Left cardiac atrium (tissue), 4 donors: Measurements from ENCODE around the gene ZNF536. TPM values are rescaled to one million over a fixed set of nuclear protein-coding genes. Genes with fewer than 3 reads are reported as not detected.

Source experiments
- ATAC-seq, 2 donors: fragments of 200-7000 bp; cut with Tn5 transposase; one replicate each; pipeline ENCODE4 v1.9.1; 2020; ENCODE audit warnings: mild to moderate bottlenecking in 2 of 2, moderate library complexity in 2 of 2
- DNase-seq: peaks from one replicate; pipeline ENCODE4 v3.0.0-alpha.2; 2020
- intact Hi-C, 2 donors: fragments of 100-400 bp; cut with DNase I; formaldehyde crosslinking; loops; one replicate each; pipeline versions ENCODE4 v1.14.1 to v1.15.1; 2022 to 2023
- total RNA-seq, 2 donors: library from RNA; stranded (reverse); fragmentation: NEBNext Ultra II Directional; extraction: Animal tissue kit (Norgen Biotek cat#: 25700); gene quantifications; one replicate each; pipeline ENCODE4 v1.2.1, GENCODE V29; 2021
- donor health status: DM: no; HTN: yes; CAD: no.
- donor health status: DM: no; HTN: yes; CAD: no; lungs with severe emphysema.
- donor health status: DM: yes; HTN: yes; CAD: no.
- donor health status: Dilated cardiomyopathy.

The ZNF536 gene
- total RNA-seq, 2 donors from 2014 or later = 1.2 TPM

DNA sequence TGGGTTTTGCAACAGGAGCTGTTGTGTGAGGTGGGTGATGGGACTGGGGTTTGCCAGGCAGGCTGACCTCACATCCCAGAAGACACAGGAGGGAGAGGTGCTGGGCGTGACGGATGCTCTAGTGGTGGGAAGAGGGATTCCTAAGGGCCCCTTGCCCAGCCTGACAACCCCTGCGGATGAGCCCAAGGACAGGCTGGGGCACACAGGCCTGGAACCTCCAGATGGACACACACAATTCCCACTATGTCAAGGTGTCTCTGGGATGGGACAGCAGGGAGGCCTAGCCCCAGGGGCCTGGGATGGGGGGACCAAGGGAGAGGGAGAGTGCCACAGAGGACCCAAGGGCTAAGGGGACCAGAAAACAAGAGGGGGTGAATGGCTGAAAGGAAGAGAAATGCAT is 191.5 kb downstream of the ZNF536 start:
- ATAC-seq = no peak
- DNase-seq = no peak
- intact Hi-C loops = no loop called here

DNA sequence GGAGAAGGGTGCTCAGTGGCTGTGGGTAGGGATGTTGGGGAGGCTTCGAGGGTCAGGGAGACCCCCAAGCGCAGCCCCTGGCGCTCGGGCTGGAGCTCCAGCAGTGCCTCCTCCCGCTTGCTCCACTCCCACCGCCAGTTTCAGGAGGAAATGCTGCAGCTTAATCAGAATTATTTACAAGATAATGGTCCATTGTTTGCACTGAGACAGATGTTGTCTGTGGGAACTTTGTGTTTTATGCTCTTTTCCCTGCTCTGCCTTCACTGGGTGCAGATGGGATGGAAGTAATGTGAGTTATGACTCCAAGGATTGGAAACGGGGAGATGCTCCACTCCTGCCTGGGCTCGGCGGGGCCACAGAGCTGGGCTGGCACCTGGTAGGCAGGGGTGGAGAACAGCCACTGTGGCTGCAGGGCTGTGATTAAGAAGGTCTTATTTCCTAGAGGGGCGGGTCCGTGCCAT is 192.4 kb downstream of the ZNF536 start:
- ATAC-seq = no peak
- intact Hi-C loops = no loop called here
- DNase-seq = no peak

DNA sequence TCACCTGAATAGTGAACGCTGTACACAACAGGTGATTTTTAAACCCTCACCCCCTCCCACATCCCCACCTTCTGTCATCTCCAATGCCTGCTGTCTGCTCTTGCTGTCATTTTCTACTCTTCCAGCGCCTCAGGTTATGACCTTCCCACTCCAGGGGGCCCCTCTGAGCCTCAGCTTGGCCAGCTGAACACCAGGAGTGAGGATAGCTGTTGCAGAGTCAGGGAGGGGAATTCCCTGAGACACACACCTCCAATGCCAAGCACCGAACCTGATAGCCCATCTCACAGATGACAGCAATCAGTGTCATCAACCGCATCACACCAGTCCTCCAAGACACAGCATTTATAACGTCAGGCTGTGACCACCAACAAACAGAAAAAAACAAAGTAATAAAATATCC is 193.5 kb downstream of the ZNF536 start:
- DNase-seq = no peak
- intact Hi-C loops = no loop called here
- no peak for ATAC-seq

DNA sequence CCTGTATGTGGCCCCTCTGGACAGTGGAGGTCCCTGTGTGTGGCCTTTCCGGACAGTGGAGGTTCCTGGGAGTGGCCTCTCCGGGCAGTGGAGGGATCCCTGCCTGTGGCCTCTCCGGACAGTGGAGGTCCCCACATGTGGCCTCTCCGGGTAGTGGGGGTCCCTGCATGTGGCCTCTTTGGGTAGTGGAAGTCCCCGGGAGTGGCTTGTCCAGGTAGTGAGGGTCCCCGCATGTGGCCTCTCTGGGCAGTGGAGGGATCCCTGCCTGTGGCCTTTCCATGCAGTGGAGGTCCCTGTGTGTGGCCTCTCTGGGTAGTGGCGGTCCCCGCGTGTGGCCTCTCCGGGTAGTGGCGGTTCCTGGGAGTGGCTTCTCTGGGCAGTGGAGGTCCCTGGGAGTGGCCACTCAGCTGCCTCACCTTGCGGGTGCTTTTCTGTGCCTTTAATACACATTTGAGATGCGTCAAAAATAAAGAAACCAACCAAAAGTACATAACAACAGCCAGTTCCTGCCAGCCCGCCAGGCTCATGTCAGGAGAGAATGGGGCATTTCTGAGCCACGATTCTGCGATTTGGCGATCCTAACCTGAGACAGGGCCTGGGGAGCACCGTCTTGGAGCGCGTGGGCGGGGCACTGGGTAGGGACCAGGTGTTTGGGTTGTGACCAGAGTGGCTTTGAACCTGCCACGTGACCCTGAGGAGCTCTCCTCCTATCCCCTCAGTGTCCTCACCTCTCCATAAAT is 194.7 kb downstream of the ZNF536 start:
- intact Hi-C loops = no loop called here
- no peak for ATAC-seq
- no peak for DNase-seq

DNA sequence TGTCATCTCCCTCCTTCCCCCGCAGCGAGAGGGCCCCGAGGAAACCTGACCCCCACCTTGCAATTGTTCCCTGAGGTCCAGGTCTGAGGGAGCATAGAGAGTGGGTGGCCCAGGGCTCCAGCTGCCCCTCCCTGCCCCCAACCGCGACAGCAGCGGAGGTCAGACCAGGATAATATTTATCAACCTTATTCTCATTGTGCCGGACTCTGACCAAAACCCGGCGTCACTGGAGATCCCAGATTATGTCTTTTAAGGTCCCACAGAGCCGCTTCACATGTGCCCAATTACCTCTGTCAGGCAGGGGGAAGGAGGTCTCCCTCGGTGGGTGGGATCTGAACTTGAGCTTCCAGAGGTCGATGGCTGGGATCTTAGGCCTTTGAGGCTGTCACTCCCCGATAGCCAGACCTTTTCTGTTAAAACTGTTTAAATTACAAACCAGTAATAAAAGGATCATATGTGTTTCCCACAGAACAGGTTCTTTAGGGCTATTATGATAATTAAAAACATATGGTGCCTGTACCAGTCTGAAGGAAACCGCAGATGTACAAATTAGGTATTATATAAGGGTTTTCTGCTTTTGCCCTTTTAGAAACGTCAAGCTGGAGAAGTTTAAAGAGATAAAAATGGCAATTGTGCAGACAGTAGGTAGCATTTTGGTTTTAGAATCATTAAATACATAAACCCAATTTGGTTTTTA is 195.5 kb downstream of the ZNF536 start:
- DNase-seq (no peak), ATAC-seq (no peak)
- intact Hi-C loops = no loop called here

DNA sequence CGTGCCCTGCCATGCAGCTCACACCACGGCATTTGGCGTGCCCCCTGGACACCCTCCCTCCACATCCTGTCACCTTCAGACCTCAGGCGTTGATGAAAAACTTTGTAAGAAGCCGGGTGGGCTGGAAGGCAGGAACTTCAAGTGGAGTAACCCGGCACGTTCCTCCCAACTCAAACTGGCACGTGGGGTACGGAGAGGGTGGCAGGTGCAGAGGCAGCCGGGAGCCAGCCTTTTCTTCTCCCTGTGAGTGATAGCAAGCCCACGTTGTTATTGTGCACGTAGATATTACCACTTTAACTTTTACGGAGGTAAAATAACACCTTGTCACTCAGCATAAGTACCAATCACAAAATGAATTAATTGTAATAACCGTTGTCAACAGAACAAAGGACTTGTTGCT is 198.0 kb downstream of the ZNF536 start:
- DNase-seq (no peak), ATAC-seq (no peak)
- intact Hi-C loops = no loop called here

DNA sequence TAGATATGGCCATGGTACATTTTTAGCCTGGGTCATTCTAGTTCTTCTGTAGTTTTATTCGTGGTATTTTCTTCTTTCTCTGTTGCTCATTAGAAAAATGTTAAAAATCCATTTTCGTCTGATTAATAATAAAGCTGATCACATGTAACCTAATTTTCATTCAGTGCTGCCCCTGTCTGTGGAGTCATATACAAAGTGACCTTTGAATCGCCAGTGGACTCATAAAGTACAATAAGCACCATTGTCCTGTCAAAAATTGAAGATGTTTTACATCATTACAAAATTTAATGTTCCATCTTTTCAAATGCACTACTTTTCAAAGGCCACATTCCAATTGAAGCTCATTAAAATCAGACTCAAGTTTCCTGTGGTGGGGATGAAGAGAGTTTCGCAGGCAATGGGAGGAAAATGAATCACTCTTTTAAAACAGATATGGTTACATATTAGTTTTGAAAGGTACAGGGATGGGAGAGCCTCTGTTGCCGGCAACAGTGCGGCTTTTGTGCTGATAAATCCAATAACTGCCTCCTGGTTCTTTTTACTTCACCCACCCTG is 205.4 kb downstream of the ZNF536 start:
- ATAC-seq = no peak
- DNase-seq = no peak
- intact Hi-C loops = no loop called here

DNA sequence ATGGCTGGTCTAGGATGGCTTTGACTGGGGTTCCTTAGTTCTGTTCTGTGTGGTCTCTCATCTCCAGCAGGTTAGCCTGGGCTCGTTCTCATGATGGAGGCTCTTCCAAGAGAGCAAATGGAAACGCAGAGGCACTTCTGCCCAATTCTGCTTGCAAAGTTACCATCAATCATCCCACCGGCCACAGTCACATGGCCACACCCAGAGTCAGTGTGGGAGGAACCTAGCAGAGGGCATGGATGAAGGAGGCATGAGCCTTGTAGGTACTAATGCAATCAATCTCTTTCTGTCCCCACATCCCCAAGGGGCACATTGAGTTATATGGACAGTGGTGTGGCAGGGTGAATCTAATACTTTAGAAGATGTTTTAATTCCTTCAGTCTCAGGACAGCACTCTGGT is 207.2 kb downstream of the ZNF536 start:
- ATAC-seq (no peak), DNase-seq (no peak)
- intact Hi-C loops = no loop called here

DNA sequence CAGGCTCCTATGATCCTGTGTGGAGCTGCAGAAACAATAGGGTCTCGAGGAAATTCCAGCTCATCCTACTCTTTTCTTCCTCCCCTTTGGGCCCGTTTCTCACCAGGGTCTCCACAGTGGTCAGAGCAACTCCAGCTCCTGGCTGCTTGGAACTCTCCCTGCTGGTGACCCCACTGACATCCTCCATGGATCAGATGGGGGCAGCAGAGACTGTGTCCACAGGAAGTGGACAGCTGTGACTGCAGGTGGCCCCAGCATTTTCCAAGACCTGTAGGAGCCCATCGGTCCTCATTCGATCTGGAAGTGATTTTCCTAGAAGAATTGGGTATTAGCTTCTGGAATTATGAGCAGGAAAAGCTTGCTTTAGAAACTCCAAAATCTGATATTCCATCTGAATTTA is 208.5 kb downstream of the ZNF536 start:
- no peak for DNase-seq
- intact Hi-C loops = no loop called here
- no peak for ATAC-seq

DNA sequence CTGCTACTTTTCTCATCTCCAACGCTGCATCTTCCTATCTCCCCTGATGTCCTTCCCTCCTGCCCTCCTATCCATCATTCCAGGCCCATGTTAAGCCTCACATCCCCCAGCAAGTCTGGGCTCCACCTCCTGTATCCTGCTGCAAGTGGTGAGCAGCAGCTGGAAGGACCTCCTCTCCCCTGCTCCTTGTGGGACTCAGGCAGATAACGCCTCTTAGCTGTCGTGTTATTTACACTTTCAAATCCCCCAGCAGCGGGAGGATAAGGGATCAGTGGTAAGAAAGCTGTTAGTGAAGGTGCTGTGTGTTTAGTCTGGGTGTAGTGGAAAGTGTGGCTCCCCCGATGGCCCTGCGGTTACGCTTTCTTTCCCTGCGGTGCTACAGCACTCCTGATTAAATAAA is 211.9 kb downstream of the ZNF536 start:
- ATAC-seq = no peak
- no peak for DNase-seq
- intact Hi-C loops = no loop called here

DNA sequence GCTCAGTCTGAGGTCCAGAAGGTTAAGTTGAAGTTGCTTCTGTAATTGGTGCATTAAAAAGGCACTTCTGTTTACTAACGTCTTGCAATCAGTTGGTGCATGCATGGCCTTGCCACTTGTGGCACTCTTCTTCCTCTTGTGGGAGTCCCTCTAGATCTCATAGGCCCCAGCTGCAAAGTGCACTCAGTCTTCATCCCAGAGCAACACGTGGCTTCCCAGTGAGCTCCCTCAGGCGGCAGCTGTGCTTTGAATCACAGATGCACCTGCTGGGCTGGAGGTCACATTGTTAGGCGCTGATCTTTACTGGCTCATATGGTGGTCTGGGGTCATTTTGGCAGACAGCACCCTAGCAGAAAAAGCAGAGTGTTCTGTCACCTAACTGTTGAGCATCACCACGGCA is 215.7 kb downstream of the ZNF536 start:
- intact Hi-C loops = no loop called here
- no peak for DNase-seq
- ATAC-seq = no peak

DNA sequence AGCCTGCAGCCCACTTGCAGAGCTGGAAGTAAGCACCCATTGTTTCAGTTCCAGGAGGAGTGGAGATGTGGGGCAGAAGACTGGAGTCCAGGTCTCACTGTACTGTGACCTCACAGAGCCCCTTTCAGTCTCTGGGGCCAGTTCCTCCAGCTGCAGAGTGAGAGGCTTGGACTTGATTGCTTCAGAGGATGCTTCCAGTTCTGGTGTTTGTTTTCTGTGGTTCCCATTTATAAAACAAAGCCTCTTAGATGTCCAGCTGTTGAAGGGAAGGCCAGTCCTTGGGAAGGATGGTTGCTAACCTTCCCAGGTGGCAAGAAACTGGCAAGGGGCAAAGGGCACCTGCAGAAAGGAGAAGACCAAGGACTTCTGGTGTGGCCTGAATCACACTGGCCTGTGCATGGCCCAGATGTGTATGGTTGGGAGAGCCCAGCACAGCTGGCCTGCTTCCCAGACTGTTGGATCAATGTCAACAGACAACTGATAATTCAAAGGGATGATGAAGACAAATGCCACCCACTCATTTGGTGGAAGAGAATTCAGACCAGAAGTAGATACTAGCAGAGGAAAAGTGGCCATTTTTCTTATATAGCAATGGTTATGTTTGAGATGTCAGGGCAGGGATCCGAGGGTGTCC is 218.5 kb downstream of the ZNF536 start:
- ATAC-seq = peak in 1 of 2 donors; percentile 26
- DNase-seq = no peak
- intact Hi-C loops = no loop called here

DNA sequence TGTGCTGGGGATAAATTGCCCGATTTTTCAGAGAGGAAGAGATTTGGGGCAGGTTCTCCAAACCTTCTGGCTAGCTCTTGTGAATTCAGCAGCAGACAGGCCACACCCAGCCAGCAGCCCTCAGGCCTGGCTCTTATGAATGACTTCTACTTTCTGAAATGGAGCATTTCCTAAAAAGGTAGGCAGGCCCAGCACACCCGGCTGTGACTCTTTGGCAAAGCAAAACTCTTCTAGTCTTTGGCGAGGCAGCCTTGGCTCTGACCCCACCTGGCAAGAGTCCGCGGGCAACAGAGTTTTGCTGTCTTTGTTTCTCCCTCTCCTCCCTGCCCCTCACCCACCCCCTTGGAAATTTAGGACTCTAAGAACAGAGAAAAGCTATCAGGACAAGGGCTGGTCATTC is 221.2 kb downstream of the ZNF536 start:
- no peak for ATAC-seq
- no peak for DNase-seq
- intact Hi-C loops = no loop called here

DNA sequence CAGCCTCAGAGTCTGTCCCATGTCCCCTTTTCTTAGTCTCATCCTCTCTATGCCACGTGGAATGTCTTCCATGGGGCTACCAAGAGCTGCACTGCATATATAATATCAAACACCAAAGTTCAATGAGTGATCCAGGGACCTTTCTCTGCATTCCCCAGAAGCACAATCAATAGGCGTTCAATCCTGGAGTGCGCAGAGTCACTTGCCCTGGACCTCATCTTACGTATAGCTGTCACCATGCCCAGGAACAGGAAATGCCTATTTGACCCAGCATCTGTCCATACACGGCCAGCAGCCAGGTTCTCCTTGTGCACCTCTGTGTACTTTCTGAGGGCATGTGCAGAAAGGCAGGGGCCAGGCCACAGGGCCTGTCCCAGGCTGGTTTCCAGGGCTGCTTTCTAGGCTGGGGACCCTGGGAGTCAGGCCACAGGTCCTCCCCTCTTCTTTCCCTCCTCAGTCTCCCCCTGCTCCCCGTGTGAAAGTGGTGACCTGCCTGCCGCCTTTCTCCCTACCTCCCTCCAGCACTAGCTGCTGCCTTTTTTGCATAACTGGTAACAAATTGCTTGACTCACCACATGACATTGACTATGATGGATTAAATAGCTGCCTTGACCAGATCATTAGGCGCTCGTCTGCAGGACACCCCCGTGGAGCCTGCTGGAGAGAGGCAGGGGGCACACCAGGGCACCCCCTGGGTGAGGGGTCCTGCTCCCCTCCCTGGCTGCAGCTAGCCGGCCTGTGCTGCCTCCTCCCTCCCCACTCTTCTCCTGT is 222.0 kb downstream of the ZNF536 start:
- intact Hi-C loops = no loop called here
- no peak for ATAC-seq
- DNase-seq = no peak

DNA sequence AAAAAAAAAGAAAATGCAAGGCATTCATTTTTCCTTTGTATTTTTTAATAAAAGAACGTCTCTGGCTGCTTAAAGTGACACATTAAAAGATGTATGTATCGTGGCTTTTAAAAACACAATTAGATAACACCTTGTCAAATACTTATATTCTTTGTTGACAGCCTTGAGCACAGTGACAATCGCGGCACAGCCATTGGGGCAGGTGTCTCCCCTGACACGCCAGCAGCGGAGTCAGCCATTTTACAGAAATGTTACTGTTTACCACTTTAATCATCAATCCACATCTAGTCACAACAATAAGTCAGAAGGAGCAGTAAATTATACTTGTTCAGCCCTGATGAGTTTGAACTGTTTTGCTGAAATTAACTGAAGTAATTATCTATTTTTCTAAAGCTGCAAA is 224.1 kb downstream of the ZNF536 start:
- DNase-seq = no peak
- intact Hi-C loops = no loop called here
- no peak for ATAC-seq

DNA sequence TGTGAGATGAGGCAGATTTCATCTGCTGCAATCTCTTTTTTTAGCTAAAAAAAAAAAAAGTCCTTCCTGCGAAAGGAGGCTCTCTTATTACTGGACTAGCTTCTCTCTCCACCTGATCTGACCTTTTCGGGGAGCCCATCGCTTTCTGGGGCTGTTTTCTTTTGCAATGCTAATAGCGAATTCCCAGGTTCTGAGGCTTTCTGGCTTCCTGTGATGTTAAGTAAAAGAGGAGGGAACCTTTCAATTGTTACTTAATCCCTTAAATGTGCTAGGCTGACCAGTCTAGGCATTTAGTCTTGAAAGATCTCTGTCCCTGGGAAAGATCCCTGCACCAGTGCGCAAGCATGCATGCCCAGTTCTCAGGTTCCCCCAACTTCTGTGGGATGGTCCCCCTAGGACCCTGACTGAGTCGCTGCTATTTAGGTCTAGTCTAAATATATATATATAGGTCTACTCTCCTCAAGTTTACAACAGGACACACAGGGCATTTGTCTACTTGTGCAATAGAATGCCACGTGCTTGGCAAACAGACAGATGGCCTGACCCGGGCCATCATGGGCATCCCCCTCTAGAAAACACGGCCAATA is 224.7 kb downstream of the ZNF536 start:
- ATAC-seq (no peak), DNase-seq (no peak)
- intact Hi-C loops = no loop called here

DNA sequence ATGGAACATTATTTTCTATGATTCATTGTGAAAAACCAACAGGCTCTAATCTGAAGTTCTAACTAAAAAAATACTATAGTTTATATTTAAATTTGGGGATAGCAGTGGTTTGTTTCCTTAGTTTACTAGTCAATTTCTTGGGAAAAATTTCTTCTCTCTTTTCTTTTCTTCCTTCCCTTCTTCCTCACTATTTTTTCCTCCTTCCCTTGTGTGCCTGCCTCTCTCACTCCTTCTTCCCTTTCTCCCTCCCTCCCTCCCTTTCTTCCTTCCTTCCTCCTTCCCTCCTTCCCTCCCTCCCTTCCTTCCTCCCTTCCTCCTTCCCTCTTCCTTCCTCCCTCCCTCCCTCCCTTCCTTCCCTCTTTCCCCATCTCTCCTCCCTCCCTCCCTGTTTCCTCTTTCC is 226.5 kb downstream of the ZNF536 start:
- no peak for DNase-seq
- ATAC-seq = no peak
- intact Hi-C loops = no loop called here

DNA sequence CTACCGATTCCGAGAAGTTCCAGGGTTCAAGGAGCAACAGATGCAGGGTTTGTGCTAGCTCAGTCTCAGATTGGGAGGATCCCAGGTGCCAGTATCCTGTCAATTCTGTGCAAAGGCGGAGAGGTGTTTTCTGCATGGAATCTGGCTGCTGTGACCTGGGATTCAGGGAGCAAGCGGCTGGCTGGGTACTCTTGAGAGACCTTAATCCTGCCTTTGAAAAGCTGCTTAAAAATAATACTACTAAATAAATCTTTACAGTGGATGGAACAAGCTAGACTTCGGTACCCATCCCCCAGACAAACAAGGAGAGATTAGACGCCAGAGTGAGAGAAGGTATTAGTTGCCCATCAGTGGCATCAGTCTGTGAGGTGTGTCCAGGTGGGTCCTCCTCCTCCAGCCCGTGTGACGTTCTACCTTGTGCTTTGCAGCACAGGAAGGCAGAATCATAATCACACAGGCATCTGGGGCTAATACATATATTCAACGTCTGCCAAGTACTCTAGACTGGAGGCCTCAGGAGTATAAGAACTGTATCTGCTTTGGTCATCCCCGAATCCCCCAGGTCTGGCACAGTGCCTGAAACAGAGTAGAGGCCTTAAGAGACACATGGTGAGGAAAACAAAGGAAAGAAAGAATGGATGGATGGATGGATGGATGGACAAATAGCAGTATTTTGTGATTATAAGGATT is 230.6 kb downstream of the ZNF536 start:
- intact Hi-C loops = no loop called here
- ATAC-seq (no peak), DNase-seq (no peak)

DNA sequence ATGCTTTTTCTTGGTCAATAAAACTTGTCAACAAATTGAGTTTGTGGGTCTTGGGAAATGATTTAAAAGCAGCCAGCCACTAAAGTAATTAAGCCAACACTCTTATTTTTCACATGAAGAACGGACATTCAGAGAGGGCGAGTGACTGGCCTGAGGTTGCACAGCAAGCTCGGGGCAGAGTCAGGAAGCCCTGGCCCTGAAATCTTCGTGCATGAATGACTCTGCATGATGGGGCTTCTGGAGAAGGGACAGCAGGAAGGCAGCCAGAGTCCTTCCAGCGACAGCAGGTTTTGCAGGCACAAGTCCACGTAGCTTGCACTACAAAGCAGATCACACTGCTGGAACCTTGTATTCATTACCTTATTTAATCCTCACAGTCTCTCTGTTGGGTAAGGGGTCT is 232.5 kb downstream of the ZNF536 start:
- ATAC-seq = no peak

More for the DNA sequence above, 232.5 kb downstream of the ZNF536 start:
- intact Hi-C loops = no loop called here
- no peak for DNase-seq
